Measurements from ENCODE around the gene INTS14.
A peak's percentile ranks its signal among the peaks of the same experiment; 100 is the strongest.
"Not testable (repeated sequence)": the region's sequence is repeated elsewhere in the genome, so short reads cannot be mapped to it uniquely, and the experiment has no call there.

The INTS14 gene

GRCh38 chr15:65577129-65577996, 33.6 kb downstream of the INTS14 start:
- no peak for DNase-seq

- no peak for DNase-seq
These were observed 34.3 kb downstream of the INTS14 start for GRCh38 chr15:65576664-65577063.

GRCh38 chr15:65571971-65572370, 39.0 kb downstream of the INTS14 start:
- no peak for DNase-seq

GRCh38 chr15:65569728-65570127, 41.2 kb downstream of the INTS14 start:
- DNase-seq = no peak

- no peak for DNase-seq
These were observed 49.0 kb downstream of the INTS14 start for GRCh38 chr15:65561934-65562333.

- no peak for DNase-seq
These were observed 51.0 kb downstream of the INTS14 start for GRCh38 chr15:65559941-65560340.

DNA sequence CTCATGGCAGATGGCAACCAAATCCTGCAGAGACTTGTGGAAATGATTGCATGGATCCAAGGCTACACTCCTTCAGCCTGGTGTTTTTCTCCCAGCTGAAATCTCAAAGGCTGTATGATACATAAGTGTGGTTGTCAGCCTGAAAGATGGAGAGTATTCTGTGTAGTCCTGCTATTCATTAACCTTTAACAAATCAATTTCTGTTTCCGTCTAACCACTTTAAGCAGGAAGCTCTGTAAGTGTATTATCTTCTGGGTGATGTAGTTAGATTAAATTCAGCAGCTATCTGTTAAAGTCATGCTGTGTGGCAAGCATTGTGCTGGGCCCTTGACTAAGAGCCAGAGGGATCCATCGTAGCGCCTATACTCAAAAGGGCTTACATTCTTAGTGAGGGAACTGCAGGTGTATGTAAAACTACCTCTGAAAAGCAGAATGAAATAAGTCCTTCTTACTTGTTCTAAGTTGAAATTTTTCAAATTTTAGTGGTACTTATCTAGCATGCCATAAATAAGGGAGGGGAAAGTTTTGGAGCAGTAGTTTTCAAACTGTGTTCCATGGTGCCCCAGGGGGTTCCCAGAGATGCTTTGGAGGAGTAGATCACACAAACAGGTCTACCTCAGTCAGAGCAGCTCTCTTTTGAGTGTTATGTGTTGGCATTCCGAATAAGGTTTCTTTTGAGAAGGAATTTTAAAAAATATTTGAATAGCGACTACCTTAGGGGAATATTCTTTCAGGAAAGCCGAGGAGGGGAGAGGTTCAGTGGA, 51.8 kb downstream of the INTS14 start:
- no peak for DNase-seq

GRCh38 chr15:65558336-65558735, 52.6 kb downstream of the INTS14 start:
- DNase-seq = no peak

DNA sequence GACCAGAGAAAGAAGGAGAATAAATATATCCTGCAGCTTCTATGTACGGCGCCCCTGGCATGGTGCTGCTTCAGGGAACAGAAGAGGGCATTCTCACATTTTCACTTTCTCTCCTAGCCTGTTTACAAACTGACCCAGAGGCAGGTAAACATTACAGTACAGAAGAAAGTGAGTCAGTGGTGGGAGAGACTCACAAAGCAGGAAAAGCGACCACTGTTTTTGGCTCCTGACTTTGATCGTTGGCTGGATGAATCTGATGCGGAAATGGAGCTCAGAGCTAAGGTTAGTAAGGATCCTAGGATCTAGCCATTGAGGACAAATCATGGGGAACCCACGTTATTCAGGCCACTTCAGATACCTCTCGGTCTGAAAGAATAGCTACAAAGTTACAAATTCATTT, 54.3 kb downstream of the INTS14 start:
- no peak for DNase-seq

- DNase-seq = no peak
These were observed 57.2 kb downstream of the INTS14 start for GRCh38 chr15:65553691-65554090.

DNA sequence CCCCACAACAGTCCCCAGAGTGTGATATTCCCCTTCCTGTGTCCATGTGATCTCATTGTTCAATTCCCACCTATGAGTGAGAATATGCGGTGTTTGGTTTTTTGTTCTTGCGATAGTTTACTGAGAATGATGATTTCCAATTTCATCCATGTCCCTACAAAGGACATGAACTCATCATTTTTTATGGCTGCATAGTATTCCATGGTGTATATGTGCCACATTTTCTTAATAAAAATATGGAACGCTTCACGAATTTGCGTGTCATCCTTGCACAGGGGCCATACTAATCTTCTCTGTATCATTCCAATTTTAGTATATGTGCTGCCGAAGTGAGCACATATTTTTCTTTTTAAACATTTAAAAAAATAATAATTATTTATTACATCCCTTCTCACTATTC, 58.1 kb downstream of the INTS14 start:
- not testable (repeated sequence) for DNase-seq

GRCh38 chr15:65551183-65551582, 59.7 kb downstream of the INTS14 start:
- DNase-seq = no peak

DNA sequence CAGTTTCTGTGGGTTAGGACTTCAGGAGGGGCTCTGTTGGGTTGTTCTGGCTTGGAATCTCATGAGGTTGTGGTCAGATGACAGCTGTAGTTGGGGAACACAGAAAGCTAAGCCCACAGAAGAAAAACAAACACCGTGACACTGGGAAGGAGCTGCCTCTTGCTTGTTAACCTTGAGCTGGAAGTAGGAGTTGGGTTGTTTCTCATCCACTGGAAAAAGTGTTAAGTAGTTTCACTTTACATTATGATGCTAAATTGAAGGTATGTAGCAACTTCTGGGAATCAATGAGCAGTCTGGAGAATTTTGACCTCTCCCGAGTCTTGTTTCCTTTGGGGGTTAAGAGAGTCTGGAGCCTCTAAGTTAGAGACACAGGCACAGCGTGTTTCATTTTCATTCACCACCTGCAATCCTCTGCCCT, 60.2 kb downstream of the INTS14 start:
- no peak for DNase-seq

DNA sequence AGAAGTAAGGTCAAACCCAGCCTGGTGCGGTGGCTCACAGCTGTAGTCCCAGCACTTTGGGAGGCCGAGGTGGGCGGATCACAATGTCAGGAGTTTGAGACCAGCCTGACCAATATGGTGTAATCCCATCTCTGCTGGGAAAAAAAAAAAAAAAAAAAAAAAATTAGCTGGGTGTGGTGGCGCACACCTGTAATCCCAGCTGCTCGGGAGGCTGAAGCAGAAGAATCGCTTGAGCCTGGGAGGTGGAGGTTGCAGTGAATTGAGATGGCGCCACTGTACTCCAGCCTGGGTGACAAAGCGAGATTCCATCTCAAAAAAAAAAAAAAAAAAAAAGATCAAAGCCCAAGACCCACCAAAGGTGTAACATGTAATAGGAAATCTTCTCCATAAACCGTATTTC, 61.6 kb downstream of the INTS14 start:
- not testable (repeated sequence) for DNase-seq

DNA sequence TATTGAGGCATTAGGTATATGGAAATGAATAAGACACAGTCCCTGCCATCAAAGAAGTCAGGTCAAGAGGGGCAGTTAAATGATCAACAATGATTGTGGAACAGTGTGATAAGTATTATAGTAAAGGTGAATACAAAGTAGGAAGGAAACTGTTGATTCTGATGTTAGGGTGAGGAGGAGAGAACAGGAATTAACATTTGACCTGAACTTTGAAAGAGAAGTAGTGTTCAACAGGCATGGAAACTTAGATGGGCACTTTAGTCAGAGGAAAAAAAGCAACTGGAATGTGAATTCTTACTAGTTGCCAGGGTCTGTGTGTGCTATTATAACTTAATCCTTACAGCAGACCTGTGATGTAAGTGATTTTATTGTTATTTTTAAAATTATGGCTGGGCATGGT, 63.1 kb downstream of the INTS14 start:
- DNase-seq = no peak

DNA sequence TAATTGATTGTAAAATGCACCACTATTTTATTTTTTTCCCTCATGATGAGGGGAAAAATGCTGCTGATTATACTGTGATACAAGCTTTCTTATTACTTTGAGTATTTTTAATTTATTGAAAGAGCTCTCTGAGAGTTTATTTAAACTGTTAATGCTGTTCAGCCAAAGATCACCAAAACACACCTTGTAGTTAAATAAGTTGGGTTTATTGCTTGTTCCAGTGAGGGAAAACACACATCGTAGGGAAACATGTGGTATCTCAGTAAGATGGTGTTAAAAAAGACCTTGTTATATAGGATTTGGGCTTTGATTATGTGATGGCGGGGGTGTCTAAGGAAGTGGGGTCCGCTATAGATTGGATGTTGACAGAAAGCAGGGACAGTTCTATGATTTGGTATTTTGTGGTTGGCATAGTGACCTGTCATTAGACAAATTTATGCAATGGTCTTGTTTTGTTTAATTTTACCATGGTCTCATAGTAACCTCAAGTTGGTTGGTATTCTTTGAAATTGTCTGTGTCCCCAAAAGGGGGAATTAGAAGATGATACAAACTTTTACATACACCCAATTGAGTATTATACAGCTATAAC, 69.6 kb downstream of the INTS14 start:
- DNase-seq = no peak

DNA sequence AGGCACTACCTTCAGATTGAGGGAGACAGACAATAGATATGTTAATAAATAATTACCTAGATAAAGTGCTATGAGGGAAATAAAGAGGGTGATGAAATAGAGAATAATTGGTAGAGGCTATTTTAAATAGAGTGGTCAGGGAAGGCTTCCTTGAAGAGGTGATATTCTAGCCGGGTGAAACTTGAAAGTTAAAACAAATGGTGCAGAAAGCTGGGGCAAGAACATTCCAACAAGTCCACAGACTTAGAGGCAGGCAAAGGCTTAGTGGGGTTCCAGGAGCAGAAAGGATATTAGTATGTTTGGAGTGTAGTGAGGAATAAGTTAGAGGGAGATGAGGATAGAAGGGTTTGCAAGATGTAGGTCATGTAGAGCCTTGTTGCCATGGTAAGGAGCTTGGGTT, 70.6 kb downstream of the INTS14 start:
- DNase-seq = no peak

GRCh38 chr15:65535192-65535591, 75.7 kb downstream of the INTS14 start:
- no peak for DNase-seq

DNA sequence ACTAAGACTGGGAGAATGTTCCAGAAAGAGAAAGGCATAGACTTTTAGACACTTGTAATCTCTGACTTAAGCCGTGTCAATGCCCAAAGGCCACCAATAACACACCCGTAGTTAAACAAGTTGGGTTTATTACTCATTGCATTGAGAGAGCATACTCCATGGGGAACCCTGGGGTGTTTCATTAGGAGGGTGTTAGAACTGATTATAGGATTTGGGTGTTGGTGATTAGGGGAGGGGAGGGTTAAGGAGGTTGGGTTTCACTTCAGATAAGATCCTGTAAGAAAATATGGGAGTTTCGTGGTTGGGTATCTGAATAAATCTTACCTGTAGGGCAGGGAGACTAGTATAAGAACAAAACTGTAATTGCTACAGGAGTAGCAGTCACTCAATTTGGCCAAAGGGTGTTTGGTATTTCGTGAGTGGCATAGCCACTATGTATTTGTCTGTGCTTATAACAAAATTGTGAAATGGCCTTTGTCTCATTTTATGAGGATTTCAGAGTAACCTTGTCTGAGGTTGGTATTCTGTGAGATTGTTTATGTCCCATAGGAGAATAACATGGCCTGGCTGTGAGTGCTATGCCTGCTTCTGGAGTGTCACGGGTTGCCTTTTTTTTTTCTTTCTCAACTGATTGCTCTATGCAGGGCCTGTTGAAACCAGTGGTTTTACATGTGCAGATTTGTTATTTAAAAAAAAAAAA, 77.7 kb downstream of the INTS14 start:
- DNase-seq = no peak

DNA sequence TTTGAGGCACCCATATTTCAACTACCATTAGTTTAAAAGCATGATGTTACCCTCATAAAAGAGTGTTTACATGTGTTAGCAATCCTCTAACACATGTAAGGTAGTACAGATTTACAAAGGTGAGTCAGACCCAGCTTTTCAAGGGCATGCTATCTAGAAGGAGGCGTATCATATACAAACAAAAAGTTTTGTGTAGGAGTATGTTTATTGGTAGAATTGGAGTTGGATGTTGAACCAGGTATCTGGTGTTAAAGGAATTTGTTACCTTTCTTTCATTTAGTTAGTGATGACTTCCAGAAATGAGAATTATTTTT, 78.2 kb downstream of the INTS14 start:
- DNase-seq = no peak

GRCh38 chr15:65530318-65531111, 80.4 kb downstream of the INTS14 start, which contains the start of gene HACD3:
Gene HACD3 (plus strand): TSS chr15:65530463. CDS start chr15:65530632, 169 bp downstream.
- DNase-seq = peak; percentile 94

GRCh38 chr15:65529762-65530317, 81.1 kb downstream of the INTS14 start:
- no peak for DNase-seq
